K562 (cell line): ENCODE measurements around the gene JSRP1.

Source experiments
- ATF3 ChIP-seq, 2 experiments: fragments of 450-650 bp in 1 of 2; sonication (generic) in 1 of 2; formaldehyde crosslinking in 1 of 2; IDR thresholded peaks in 1 of 2; conservative IDR thresholded peaks in 1 of 2; 2 replicates each; pipeline versions ENCODE4 v1.6.1 to v1.8.1; 2016 to 2023; ENCODE audit warnings: mild to moderate bottlenecking in 2 of 2, moderate library complexity in 2 of 2, inconsistent platforms in 1 of 2, missing genetic modification reagents in 1 of 2
- BHLHE40 ChIP-seq: IDR thresholded peaks from 2 replicates; pipeline ENCODE4 v1.6.1; 2011; ENCODE audit warnings: low read length, improper control_type of control experiment
- CXXC5 ChIP-seq: fragments of 250-450 bp; sonication (Bioruptor Pico); IDR thresholded peaks from 2 replicates; pipeline ENCODE4 v1.8.0; 2022; ENCODE audit warnings: inconsistent platforms, mild to moderate bottlenecking, moderate library complexity
- GATA2 ChIP-seq: sonication (generic); formaldehyde crosslinking; IDR thresholded peaks from 2 replicates; pipeline ENCODE4 v1.4.0; 2020; ENCODE audit warnings: mild to moderate bottlenecking, missing genetic modification reagents
- HNRNPL ChIP-seq: fragments of 200-400 bp; formaldehyde crosslinking; IDR thresholded peaks from 2 replicates; pipeline ENCODE4 v1.6.1; 2017; ENCODE audit warnings: low read depth, mild to moderate bottlenecking, low read length
- JUNB ChIP-seq: fragments of 450-650 bp; formaldehyde crosslinking; conservative IDR thresholded peaks from 2 replicates; pipeline ENCODE4 v1.4.0; 2020; ENCODE audit warnings: mild to moderate bottlenecking
- PCBP2 ChIP-seq: fragments of 200-400 bp; formaldehyde crosslinking; IDR thresholded peaks from 2 replicates; pipeline ENCODE4 v1.6.1; 2018; ENCODE audit warnings: low read length, low read depth, mild to moderate bottlenecking, moderate library complexity; ENCODE audit not compliant: poor library complexity, severe bottlenecking
- POLR2AphosphoS5 ChIP-seq: IDR thresholded peaks from 2 replicates; pipeline ENCODE4 v1.6.1; 2011; ENCODE audit warnings: mild to moderate bottlenecking, low read depth, low read length, moderate library complexity; ENCODE audit not compliant: control insufficient read depth, insufficient read depth
- PTRF ChIP-seq: fragments of 450-650 bp; IDR thresholded peaks from 2 replicates; pipeline ENCODE4 v1.6.1; 2016; ENCODE audit warnings: mild to moderate bottlenecking, missing genetic modification characterization, missing compliant biosample characterization
- ZBTB8A ChIP-seq: fragments of 450-650 bp; IDR thresholded peaks from 2 replicates; pipeline ENCODE4 v1.6.1; 2018; ENCODE audit warnings: mild to moderate bottlenecking, moderate library complexity; ENCODE audit not compliant: partially characterized antibody
- ZNF644 ChIP-seq: fragments of 200-800 bp; sonication (Bioruptor generic); IDR thresholded peaks from 2 replicates; pipeline ENCODE4 v1.6.1; 2016; ENCODE audit warnings: low read depth, missing genetic modification characterization, missing compliant biosample characterization

GRCh38 chr19:2226051-2226839 is 30.0 kb downstream of the JSRP1 start:
- TF ChIP-seq PCBP2 (no peak), PTRF (tag) (no peak), ZBTB8A (no peak), CXXC5 (no peak), GATA2 (CRISPR knock-in tag) (no peak), POLR2AphosphoS5 (no peak), ATF3 (IDR thresholded peaks at IDR 0.05) (no peak), ATF3 (CRISPR knock-in tag; conservative IDR thresholded peaks at IDR 0.05) (no peak), BHLHE40 (no peak), ZNF644 (tag) (no peak), JUNB (CRISPR knock-in tag) (no peak), HNRNPL (no peak)
